ENCODE results near the gene SBF2. TPM values are rescaled to one million over a fixed set of nuclear protein-coding genes. Genes with fewer than 3 reads are reported as not detected.
A peak's percentile ranks its signal among the peaks of the same experiment; 100 is the strongest.

SBF2 gene
- total RNA-seq, 1 donor from 2014 or later: 24.0 TPM

DNA sequence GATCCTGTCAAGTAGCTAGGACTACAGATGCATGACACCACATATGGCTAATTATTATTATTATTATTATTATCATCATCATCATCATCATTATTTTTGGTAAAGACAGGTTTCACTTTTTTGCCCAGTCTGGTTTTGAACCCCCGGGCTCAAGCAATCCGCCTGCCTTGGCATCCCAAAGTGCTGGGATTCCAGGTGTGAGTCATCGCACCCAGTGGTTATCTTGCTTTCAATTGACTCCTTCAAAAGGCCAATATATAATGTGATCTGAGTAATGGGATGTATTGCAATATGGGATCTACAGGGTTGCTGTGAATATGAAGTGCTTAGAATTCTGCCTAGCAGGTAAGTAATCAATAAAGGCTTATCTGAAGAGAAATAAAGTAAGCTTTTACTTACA, 221.2 kb downstream of the SBF2 start:
- TF ChIP-seq, protein P1, sequence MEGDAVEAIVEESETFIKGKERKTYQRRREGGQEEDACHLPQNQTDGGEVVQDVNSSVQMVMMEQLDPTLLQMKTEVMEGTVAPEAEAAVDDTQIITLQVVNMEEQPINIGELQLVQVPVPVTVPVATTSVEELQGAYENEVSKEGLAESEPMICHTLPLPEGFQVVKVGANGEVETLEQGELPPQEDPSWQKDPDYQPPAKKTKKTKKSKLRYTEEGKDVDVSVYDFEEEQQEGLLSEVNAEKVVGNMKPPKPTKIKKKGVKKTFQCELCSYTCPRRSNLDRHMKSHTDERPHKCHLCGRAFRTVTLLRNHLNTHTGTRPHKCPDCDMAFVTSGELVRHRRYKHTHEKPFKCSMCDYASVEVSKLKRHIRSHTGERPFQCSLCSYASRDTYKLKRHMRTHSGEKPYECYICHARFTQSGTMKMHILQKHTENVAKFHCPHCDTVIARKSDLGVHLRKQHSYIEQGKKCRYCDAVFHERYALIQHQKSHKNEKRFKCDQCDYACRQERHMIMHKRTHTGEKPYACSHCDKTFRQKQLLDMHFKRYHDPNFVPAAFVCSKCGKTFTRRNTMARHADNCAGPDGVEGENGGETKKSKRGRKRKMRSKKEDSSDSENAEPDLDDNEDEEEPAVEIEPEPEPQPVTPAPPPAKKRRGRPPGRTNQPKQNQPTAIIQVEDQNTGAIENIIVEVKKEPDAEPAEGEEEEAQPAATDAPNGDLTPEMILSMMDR (IDR thresholded peaks at IDR 0.05; ENCODE audit: insufficient read depth, low read length, severe bottlenecking): no peak
- DNase-seq (ENCODE audit: low read depth) (peak; percentile 16), FAIRE-seq (no peak)
- Histone ChIP-seq H3K27me3 (ENCODE audit: control insufficient read depth, insufficient read depth, low read length) (no peaks in the 10 kb centered on the region), H3K4me3 (ENCODE audit: low read depth, low read length) (no peak overlapping the region), H3K36me3 (ENCODE audit: control insufficient read depth, insufficient read depth, low read length) (no peaks in the 10 kb centered on the region)

DNA sequence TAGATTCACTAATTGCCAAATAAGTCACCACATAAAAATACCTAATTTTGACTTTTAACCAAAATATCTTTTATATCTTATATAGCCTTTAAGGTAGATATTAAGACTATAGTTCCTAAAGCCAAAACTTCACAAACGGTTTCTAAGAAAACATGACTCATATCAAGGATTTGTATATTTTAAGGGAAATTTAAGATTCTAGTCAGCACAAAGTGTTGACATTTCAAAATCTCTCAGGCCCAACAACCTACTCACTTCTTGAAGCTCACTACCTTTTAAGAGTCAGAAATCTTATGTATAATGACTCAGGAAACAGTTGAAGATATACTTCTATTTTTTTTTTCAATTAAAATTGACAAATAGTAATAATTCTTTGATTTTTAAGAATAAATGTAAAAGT, 221.9 kb downstream of the SBF2 start:
- H3K36me3 ChIP-seq (ENCODE audit: control insufficient read depth, insufficient read depth, low read length): no peaks in the 10 kb centered on the region
- no peak for DNase-seq (ENCODE audit: low read depth)
- H3K4me3 ChIP-seq (ENCODE audit: low read depth, low read length): no peak overlapping the region
- TF ChIP-seq, protein P1 (IDR thresholded peaks at IDR 0.05; ENCODE audit: insufficient read depth, low read length, severe bottlenecking): no peak
- H3K27me3 ChIP-seq (ENCODE audit: control insufficient read depth, insufficient read depth, low read length): no peaks in the 10 kb centered on the region
- no peak for FAIRE-seq

DNA sequence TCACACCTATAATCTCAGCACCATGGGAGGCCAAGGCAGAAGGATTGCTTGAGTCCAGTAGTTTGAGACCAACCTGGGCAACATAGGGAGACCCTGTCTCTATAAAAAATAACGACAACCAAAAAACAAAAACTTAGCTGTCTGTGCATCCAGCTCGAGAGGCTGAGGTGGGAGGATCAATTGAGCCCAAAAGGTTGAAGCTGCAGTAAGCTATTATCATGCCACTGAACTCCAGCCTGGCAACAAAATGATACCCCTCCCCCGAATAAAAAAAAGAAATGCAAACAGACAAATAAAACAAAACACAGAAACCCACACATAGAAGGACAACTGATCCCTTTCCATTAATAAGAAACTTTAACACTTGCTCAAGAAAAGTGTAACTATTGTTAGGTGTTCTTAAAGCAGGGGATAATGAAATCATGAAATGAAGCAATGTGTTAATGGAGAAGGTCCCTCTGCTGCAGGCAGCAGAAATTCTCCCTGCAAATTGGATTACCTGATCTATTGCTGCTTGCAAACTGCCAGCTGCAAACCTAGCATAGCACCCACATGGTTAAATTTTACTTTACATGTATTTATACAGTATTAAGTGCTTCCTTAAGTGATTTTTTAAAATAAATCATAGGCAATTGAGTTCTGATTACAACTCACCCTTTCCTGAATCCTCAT, 226.3 kb downstream of the SBF2 start:
- no peak overlapping the region for H3K4me3 ChIP-seq (ENCODE audit: low read depth, low read length)
- H3K27me3 ChIP-seq (ENCODE audit: control insufficient read depth, insufficient read depth, low read length): no peaks in the 10 kb centered on the region
- H3K36me3 ChIP-seq (ENCODE audit: control insufficient read depth, insufficient read depth, low read length): no peaks in the 10 kb centered on the region
- DNase-seq (ENCODE audit: low read depth): no peak
- no peak for FAIRE-seq
- TF ChIP-seq, protein P1 (IDR thresholded peaks at IDR 0.05; ENCODE audit: insufficient read depth, low read length, severe bottlenecking): no peak

DNA sequence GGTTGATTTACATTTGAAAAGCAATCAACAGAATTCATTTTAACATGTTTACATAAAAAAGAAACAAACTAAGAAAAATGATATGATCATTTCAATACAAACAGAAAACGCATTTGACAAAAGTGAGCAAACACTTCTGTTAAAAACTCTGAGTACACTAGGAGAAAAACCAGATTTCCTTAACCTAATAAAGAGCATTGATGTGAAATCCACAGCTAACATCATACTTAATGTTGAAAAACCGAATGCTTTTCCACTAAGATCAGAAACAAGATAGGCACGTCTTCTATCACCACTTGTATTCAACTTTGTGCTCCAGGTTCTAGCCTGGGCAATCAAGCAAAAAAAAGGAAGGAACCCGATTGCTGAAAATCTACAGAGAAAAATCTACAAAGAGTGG, 227.6 kb downstream of the SBF2 start:
- Histone ChIP-seq H3K4me3 (ENCODE audit: low read depth, low read length) (no peak overlapping the region), H3K27me3 (ENCODE audit: control insufficient read depth, insufficient read depth, low read length) (no peaks in the 10 kb centered on the region), H3K36me3 (ENCODE audit: control insufficient read depth, insufficient read depth, low read length) (no peaks in the 10 kb centered on the region)
- TF ChIP-seq, protein P1 (IDR thresholded peaks at IDR 0.05; ENCODE audit: insufficient read depth, low read length, severe bottlenecking): no peak
- DNase-seq (ENCODE audit: low read depth): no peak
- no peak for FAIRE-seq

DNA sequence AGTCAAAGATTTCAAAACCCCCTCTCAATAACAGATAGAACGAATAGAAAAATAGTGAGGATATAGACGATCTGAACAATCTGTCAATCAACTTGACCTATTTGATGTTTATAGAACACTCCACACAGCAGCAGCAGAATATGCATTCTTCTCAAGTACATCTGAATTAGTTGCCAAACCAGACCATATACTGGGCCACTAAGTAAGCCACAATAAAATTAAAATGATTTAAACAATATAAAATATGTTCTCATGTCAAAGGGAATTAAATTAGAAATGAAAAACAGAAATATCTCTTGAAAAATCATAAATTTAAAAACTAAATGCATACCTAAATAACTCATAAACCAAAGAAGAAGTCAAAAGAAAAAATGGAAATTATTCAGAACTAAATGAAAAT, 229.2 kb downstream of the SBF2 start:
- H3K36me3 ChIP-seq (ENCODE audit: control insufficient read depth, insufficient read depth, low read length): no peaks in the 10 kb centered on the region
- no peak for DNase-seq (ENCODE audit: low read depth)
- no peaks in the 10 kb centered on the region for H3K27me3 ChIP-seq (ENCODE audit: control insufficient read depth, insufficient read depth, low read length)
- TF ChIP-seq, protein P1 (IDR thresholded peaks at IDR 0.05; ENCODE audit: insufficient read depth, low read length, severe bottlenecking): no peak
- no peak for FAIRE-seq
- H3K4me3 ChIP-seq (ENCODE audit: low read depth, low read length): no peak overlapping the region

DNA sequence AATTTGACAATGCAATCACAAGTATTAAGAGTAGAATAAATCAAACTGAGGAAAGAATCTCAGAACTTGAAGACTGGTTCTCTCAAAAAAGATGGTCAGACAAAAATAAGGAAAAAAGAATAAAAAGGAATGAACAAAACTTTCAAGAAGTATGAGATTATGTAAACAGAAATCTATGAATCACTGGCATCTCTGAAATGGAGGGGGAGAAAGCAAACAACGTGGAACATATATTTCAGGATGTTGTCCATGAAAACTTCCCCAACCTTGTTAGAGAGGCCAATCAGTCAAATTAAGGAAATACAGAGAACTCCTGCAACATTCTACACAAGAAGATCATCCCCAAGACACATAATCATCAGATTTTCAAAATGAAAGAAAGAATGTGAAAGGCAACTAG, 235.7 kb downstream of the SBF2 start:
- no peaks in the 10 kb centered on the region for H3K27me3 ChIP-seq (ENCODE audit: control insufficient read depth, insufficient read depth, low read length)
- peak; percentile 21 for DNase-seq (ENCODE audit: low read depth)
- no peak overlapping the region for H3K4me3 ChIP-seq (ENCODE audit: low read depth, low read length)
- TF ChIP-seq, protein P1 (IDR thresholded peaks at IDR 0.05; ENCODE audit: insufficient read depth, low read length, severe bottlenecking): no peak
- H3K36me3 ChIP-seq (ENCODE audit: control insufficient read depth, insufficient read depth, low read length): no peaks in the 10 kb centered on the region
- no peak for FAIRE-seq

Data from bronchial epithelial cell (primary cell).